Fibroblast of the aortic adventitia (primary cell): ENCODE results near the gene KAT6B. TPM values are rescaled to one million over a fixed set of nuclear protein-coding genes. Genes with fewer than 3 reads are reported as not detected.

Experiments
- DNase-seq: peaks from one replicate; pipeline ENCODE4 v3.0.0-alpha.2; 2010; ENCODE audit warnings: low read depth
- H3K4me3 ChIP-seq: 2 replicates; pipeline ENCODE4 v1.5.1; 2011; ENCODE audit warnings: low read depth, mild to moderate bottlenecking, control low read depth, low read length, moderate library complexity
- CTCF ChIP-seq: IDR thresholded peaks from 2 replicates; pipeline ENCODE4 v1.5.1; 2011; ENCODE audit warnings: mild to moderate bottlenecking, low read length, control low read depth, inconsistent platforms; ENCODE audit not compliant: insufficient read depth
- total RNA-seq: library from RNA; depleted of rRNA; stranded (reverse); fragments of >200 nt; gene quantifications from 2 replicates; pipeline ENCODE4 v1.2.3, GENCODE V29; 2012; ENCODE audit warnings: low replicate concordance

Gene KAT6B
- total RNA-seq, 1 donor, result 38.9 TPM

- TF ChIP-seq CTCF, result no peak
- H3K4me3 ChIP-seq, result no peak overlapping the region
- no peak for DNase-seq
Measured at GRCh38 chr10:75001715-75002350, 175.4 kb downstream of the KAT6B start.

GRCh38 chr10:75002351-75002725 is 175.9 kb downstream of the KAT6B start:
- DNase-seq, result no peak
- no peak overlapping the region for H3K4me3 ChIP-seq
- TF ChIP-seq CTCF, result no peak

GRCh38 chr10:75002967-75003594 is 176.7 kb downstream of the KAT6B start:
- no peak for DNase-seq
- H3K4me3 ChIP-seq, result no peak overlapping the region
- no peak for TF ChIP-seq CTCF

GRCh38 chr10:75003891-75004290 is 177.5 kb downstream of the KAT6B start:
- no peak for DNase-seq
- TF ChIP-seq CTCF, result no peak
- H3K4me3 ChIP-seq, result no peak overlapping the region

GRCh38 chr10:75007646-75008045 is 181.2 kb downstream of the KAT6B start:
- no peak overlapping the region for H3K4me3 ChIP-seq
- no peak for TF ChIP-seq CTCF
- no peak for DNase-seq

GRCh38 chr10:75008952-75009351 is 182.6 kb downstream of the KAT6B start:
- no peak for TF ChIP-seq CTCF
- H3K4me3 ChIP-seq, result no peak overlapping the region
- no peak for DNase-seq
